PC-3 (cell line): Measurements from ENCODE around the gene TMEM125. TPM values are rescaled to one million over a fixed set of nuclear protein-coding genes. Genes with fewer than 3 reads are reported as not detected.

ENCODE experiments used
- ATAC-seq: fragments of 200-7000 bp; cut with Tn5 transposase; 2 replicates; pipeline ENCODE4 v1.9.1; 2020; ENCODE audit warnings: mild to moderate bottlenecking, moderate library complexity
- BruUV-seq: library from RNA; stranded (reverse); fragments of 400-500 nt; replicated peaks from 2 replicates; lab custom pipeline; 2021; lab: Mats Ljungman, UMichigan
- CTCF ChIA-PET: fragments of 300-600 bp; sonication (Branson Sonifier 250); formaldehyde crosslinking; loops from one replicate; lab custom pipeline; 2022; ENCODE audit warnings: antibody characterized with exemption; lab: Charles Lee
- POLR2A ChIA-PET: fragments of 300-600 bp; sonication (Branson Sonifier 250); formaldehyde crosslinking; loops from one replicate; lab custom pipeline; 2022; ENCODE audit warnings: antibody characterized with exemption; ENCODE audit not compliant: unreplicated experiment; lab: Charles Lee
- DNase-seq: peaks from one replicate; pipeline ENCODE4 v3.0.0-alpha.2; 2015
- H2AFZ ChIP-seq: fragments of 300-600 bp; sonication (generic); 2 replicates; pipeline ENCODE4 v1.6.0; 2016; ENCODE audit warnings: antibody characterized with exemption, low read length
- H3F3A ChIP-seq: fragments of 300-600 bp; sonication (generic); one replicate; pipeline ENCODE4 v1.6.0; 2017; ENCODE audit warnings: antibody characterized with exemption, low read length, control low read depth, mild to moderate bottlenecking; ENCODE audit not compliant: unreplicated experiment
- H3K27ac ChIP-seq: fragments of 300-600 bp; sonication (generic); 2 replicates; pipeline ENCODE4 v1.5.1; 2016; ENCODE audit warnings: mild to moderate bottlenecking, low read length
- H3K27me3 ChIP-seq: fragments of 300-600 bp; sonication (generic); 2 replicates; pipeline ENCODE4 v1.6.1; 2016; ENCODE audit warnings: low read length, mixed read lengths
- H3K36me3 ChIP-seq: fragments of 300-600 bp; sonication (generic); 2 replicates; pipeline ENCODE4 v1.6.1; 2016; ENCODE audit warnings: low read depth, mixed run types, low read length, mixed read lengths
- H3K4me1 ChIP-seq: fragments of 300-600 bp; sonication (generic); 2 replicates; pipeline ENCODE4 v1.5.1; 2016; ENCODE audit warnings: low read length; ENCODE audit not compliant: insufficient read depth
- H3K4me2 ChIP-seq: fragments of 300-600 bp; sonication (generic); 2 replicates; pipeline ENCODE4 v1.6.0; 2016; ENCODE audit warnings: low read length
- H3K4me3 ChIP-seq: fragments of 300-600 bp; sonication (generic); 2 replicates; pipeline ENCODE4 v1.5.1; 2016; ENCODE audit warnings: mild to moderate bottlenecking, low read length, mixed read lengths
- H3K79me2 ChIP-seq: fragments of 300-600 bp; sonication (generic); 2 replicates; pipeline ENCODE4 v1.6.1; 2017; ENCODE audit warnings: low read length, mixed read lengths
- H3K9ac ChIP-seq: fragments of 300-600 bp; sonication (generic); 2 replicates; pipeline ENCODE4 v1.6.0; 2016; ENCODE audit warnings: mild to moderate bottlenecking, low read length
- H3K9me2 ChIP-seq: fragments of 300-600 bp; sonication (generic); replicated peaks from 2 replicates; pipeline ENCODE4 v1.6.1; 2016; ENCODE audit warnings: mixed run types, low read length, mixed read lengths
- H3K9me3 ChIP-seq: fragments of 300-600 bp; sonication (generic); 2 replicates; pipeline ENCODE4 v1.6.1; 2016; ENCODE audit warnings: low read length, mixed read lengths
- H4K20me1 ChIP-seq: fragments of 300-600 bp; sonication (generic); 2 replicates; pipeline ENCODE4 v1.6.1; 2016; ENCODE audit warnings: low read length, mixed read lengths
- EZH2 ChIP-seq: fragments of 300-600 bp; sonication (generic); IDR thresholded peaks from one replicate; pipeline ENCODE4 v1.6.1; 2017; ENCODE audit warnings: antibody characterized with exemption, mild to moderate bottlenecking, low read length; ENCODE audit not compliant: unreplicated experiment
- EZH2phosphoT487 ChIP-seq: fragments of 300-600 bp; sonication (generic); IDR thresholded peaks from 2 replicates; pipeline ENCODE4 v1.6.1; 2018; ENCODE audit warnings: mild to moderate bottlenecking, antibody characterized with exemption, low read length, borderline replicate concordance
- intact Hi-C: fragments of 100-400 bp; cut with micrococcal nuclease; formaldehyde crosslinking; loops from 2 replicates; pipeline ENCODE4 v1.9.0; 2023
- total RNA-seq: library from RNA; depleted of rRNA; stranded (reverse); fragments of >200 nt; gene quantifications from 2 replicates; pipeline ENCODE4 v1.2.3, GENCODE V29; 2014
- TF ChIP-seq, protein P1 (sequence below): fragments of 300-600 bp; sonication (generic); conservative IDR thresholded peaks from 2 replicates; pipeline ENCODE4 v1.5.1; 2017; ENCODE audit warnings: antibody characterized with exemption, low read depth, mild to moderate bottlenecking, low read length

Gene TMEM125
- total RNA-seq, 1 experiment from 2014 or later, result 9.8 TPM

DNA sequence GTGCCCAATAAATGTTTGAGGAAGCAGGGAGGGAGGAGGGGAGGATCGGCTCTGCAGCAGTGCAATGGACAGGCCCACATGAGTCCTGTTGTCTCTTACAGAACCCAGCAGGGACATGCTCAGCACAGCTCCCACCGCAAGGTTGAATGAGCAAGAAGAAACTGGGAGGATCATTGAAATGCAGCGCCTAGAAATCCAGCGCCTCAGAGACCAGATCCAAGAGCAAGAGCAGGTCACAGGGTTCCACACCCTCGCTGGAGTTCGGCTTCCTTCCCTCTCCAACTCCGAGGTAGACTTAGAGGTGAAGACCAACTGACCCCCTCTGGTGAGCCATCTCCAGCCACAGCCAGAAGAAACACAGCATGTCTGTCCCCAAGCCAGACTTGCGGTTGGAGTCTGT, 15.9 kb upstream of the TMEM125 start:
- TF ChIP-seq EZH2phosphoT487, result no peak
- TF ChIP-seq, protein P1, sequence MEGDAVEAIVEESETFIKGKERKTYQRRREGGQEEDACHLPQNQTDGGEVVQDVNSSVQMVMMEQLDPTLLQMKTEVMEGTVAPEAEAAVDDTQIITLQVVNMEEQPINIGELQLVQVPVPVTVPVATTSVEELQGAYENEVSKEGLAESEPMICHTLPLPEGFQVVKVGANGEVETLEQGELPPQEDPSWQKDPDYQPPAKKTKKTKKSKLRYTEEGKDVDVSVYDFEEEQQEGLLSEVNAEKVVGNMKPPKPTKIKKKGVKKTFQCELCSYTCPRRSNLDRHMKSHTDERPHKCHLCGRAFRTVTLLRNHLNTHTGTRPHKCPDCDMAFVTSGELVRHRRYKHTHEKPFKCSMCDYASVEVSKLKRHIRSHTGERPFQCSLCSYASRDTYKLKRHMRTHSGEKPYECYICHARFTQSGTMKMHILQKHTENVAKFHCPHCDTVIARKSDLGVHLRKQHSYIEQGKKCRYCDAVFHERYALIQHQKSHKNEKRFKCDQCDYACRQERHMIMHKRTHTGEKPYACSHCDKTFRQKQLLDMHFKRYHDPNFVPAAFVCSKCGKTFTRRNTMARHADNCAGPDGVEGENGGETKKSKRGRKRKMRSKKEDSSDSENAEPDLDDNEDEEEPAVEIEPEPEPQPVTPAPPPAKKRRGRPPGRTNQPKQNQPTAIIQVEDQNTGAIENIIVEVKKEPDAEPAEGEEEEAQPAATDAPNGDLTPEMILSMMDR, result no peak
- no peak for TF ChIP-seq EZH2
- CTCF ChIA-PET, result no interaction called here
- Histone ChIP-seq H3K79me2 (no peaks in the 10 kb centered on the region), H3K9me3 (peaks cover 16% of the 10 kb centered on the region; the same call in 1 of the 2 replicates), H3K4me1 (no peaks in the 10 kb centered on the region), H4K20me1 (no peaks in the 10 kb centered on the region), H3K9ac (no peak overlapping the region), H3K36me3 (no peaks in the 10 kb centered on the region), H3K27ac (no peak overlapping the region), H2AFZ (no peak overlapping the region), H3K9me2 (no peaks in the 10 kb centered on the region), H3F3A (no peaks in the 10 kb centered on the region), H3K4me3 (no peak overlapping the region), H3K27me3 (no peaks in the 10 kb centered on the region), H3K4me2 (no peak overlapping the region)
- POLR2A ChIA-PET, result no interaction called here
- no peak for DNase-seq
- no TSS peak for BruUV-seq
- no peak for ATAC-seq
- intact Hi-C loops, result no loop called here

DNA sequence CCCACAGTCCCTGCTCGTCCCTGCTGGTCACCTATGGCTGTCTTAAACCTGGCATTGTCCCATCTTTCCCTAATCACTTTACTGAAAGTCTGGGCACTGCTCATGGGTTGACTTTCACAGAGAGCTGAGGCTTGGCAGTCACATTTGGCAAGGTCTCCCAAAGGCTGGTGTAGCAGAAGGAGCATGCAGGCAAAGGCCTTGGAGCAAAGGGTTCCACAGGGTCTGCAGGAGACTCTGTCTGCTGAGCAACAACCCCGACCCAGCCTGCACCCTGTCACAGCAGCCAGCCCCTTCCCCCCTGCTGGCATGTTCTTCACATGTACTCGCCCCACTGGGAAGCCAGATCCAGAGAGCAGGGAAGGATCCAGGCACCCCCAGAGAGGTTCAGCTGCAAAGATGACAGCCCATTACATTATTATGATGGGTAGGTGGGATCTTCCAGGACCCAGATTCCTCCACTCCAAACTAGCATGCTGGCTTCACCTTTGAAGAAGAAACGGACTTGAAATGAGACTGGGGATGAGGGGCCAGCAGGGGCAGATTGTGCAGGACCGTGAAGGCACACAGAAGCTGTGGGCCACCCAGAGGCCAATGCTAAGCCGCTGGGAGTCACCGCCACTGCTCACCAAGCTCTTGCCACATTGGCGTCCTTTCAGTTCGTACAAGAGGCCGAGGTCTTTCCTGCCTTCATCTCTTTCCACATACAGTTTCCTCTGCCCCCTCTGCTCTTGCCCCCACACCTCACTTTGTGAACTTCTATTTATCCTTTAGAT, 14.2 kb upstream of the TMEM125 start:
- Histone ChIP-seq H3K79me2 (no peaks in the 10 kb centered on the region), H3K27ac (no peak overlapping the region), H3K27me3 (no peaks in the 10 kb centered on the region), H3K36me3 (no peaks in the 10 kb centered on the region), H3K4me1 (no peaks in the 10 kb centered on the region), H3K4me3 (no peak overlapping the region), H3K9me2 (no peaks in the 10 kb centered on the region), H3F3A (no peaks in the 10 kb centered on the region), H3K9me3 (peaks cover 16% of the 10 kb centered on the region; the same call in 1 of the 2 replicates), H2AFZ (no peak overlapping the region), H3K9ac (no peak overlapping the region), H3K4me2 (no peak overlapping the region), H4K20me1 (no peaks in the 10 kb centered on the region)
- DNase-seq, result no peak
- TF ChIP-seq, protein P1, result no peak
- TF ChIP-seq EZH2, result no peak
- no peak for TF ChIP-seq EZH2phosphoT487
- intact Hi-C loops, result no loop called here
- ChIA-PET CTCF (no interaction called here), POLR2A (no interaction called here)
- BruUV-seq, result no TSS peak
- ATAC-seq, result no peak
